Skin of body (tissue), 2 donors: Measurements from ENCODE around the gene GZF1. TPM values are rescaled to one million over a fixed set of nuclear protein-coding genes. Genes with fewer than 3 reads are reported as not detected.

Source experiments
- DNase-seq: peaks from one replicate; lab custom pipeline; 2025; lab: John Stamatoyannopoulos, UW
- total RNA-seq: library from RNA; depleted of rRNA; stranded (reverse); fragments of >200 nt; gene quantifications from one replicate; pipeline ENCODE4 v1.2.3, GENCODE V29; 2014

Gene GZF1
- total RNA-seq, 1 donor from 2014 or later = 17.3 TPM

GRCh38 chr20:23369072-23369823, 7.3 kb downstream of the GZF1 start:
- DNase-seq = no peak

DNA sequence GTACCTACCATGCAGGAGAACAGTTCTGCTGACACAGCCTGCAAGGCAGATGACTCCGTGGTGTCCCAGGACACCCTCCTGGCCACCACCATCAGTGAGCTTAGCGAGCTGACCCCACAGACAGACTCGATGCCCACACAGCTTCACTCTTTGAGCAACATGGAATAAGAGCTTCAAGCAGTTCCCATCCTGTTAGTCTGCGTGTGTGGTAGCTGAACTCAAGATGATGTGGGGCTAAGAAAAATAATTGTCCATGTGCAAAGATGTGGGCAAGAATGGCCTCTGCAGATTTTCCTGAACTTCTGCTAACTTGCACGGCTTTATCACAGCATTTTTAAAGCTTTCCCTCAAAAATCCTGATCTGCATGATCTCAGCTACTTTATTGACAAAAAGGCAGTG, 8.3 kb downstream of the GZF1 start:
- DNase-seq = no peak

GRCh38 chr20:23370873-23371272, 8.9 kb downstream of the GZF1 start:
- no peak for DNase-seq

DNA sequence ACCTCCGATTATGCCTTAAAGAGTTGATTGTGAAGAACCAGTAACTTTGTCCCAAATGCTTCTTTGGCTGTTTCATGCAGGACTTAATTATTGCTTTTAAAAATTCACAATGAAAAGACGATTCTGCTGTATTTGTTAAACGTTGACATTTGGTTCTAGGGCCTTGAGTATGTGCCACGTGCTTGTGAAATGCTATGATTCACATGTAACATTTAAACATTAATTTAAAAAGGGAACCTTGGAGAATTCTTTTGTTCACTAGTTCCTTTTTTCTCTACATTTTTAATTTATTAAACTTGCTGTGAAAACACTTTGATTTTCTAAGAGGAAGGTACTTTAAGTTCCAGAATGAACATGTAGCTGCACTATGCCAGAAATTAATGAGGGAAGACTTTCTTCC, 9.5 kb downstream of the GZF1 start:
- no peak for DNase-seq

DNA sequence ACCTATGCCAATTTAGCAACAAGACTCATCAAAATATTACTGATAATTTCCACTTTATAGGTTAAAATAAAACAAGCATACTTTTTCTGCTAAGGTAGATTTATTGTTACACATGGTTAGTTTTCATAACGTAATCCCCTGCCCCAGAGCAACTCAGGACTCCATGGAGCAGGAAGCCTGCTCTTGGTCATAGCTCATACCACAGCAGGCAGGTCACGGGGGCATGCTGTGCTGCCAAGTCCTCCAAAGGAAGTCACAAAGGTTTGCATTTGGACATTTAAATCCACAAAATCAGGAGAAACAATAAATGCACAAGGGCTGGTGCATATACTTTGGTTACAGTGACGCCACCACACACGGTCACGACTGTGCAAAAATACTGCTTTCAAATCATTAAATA, 12.5 kb downstream of the GZF1 start:
- DNase-seq = no peak

DNA sequence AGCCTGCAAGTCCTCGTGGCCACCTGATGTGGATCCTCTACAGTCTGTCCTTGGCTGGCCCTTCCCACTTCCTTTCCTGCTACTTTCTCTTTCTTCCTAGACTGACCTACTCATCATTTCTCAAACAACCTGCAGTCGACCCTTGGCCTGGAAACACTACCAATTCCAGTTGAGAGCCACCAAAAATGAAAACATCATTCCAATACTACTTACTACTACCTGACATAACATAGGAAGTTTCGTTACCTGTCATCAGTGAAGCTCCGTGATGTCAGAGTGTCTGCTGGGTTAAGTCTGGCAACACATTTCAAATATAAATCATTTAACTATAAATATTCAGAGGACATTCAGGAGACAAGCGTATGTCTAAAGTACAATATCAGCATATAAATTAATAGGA, 13.8 kb downstream of the GZF1 start:
- no peak for DNase-seq

DNA sequence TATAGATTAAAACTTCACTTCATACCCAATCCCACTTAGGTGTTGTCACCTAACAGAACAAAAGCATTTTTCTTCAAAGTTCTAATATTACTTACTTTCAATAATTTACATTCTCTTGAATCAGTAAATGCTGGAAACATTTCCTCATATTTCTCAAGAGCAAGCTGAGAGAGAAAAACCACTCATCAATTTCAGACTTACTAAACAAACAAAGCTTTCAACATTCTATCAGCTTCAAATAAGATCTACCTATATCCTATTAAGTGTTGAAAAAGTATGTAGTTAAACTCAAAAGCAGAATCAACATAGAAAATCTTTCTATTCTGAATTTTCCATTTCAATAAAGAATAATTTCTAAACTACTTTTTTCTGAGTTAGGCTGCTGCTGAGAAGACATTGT, 17.8 kb downstream of the GZF1 start:
- no peak for DNase-seq

DNA sequence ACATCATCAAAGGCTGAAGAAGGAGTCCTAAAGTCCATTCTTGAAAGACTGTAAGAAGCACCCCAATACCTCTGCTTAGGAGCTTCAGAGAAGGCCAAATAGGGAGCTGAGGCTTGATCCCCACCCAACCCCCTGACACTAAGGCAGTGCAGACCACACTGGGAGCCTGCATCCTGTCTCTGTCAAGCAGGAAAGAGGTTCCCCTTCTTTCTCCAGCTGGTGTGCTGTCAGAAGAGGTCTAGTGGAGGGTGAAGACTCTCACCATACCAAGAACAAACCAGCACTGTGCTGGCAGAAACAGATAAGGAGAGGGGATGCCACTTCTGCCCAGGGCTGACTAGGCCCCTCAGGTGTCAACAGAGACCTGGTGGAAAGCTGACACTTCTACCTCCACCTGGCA, 19.9 kb downstream of the GZF1 start:
- no peak for DNase-seq

DNA sequence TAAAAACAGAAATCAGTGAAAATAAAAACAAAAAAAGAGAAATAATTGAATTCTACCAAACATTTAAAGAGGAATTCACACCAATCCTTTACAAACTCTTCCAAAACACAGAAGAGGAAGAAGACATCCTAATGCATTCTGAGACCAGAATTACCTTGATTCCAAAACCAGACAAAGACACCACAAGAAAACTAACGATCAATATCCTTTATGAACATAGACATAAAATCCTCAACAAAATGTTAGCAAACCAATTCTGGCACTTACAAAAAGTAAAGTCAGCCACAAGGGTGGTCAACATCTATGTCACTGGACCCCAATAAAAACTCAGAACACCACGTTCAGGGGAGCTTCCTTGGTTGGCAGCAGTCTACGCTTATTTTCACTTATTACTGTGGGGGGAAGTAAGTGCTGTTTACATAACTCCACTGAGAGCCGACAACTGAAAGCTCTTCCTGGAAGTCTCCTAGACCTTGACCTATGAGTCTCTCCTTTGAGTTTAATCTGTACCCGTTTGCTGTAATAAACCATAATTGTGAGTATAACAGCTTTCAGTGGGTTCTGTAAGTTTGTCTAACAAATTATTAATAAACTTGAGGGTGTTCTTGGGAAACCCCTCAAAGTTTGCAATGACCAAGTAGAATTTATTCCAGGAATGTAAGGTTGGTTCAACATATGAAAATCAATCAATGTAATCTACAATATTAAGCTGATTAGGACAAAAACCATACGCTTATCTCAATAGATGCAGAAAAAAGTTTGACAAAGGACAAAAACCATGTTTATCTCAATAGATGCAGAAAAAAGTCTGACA, 24.5 kb downstream of the GZF1 start:
- DNase-seq = no peak

DNA sequence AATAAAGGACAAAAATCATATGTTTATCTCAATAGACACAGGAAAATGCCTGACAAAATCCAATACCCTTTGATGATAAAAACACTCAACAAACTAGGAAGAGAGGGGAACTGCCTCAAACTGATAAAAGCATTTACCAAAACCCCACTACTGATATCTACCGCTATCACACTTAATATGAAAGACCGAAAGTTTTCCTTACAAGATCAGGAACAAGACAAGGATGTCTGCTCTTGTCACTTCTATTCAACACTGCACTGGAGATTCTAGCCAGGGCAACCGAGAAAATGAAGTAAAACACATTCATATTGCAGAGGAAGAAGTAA, 25.1 kb downstream of the GZF1 start:
- no peak for DNase-seq

GRCh38 chr20:23390091-23390774, 28.3 kb downstream of the GZF1 start:
- DNase-seq = no peak

GRCh38 chr20:23391707-23392310, 29.8 kb downstream of the GZF1 start:
- DNase-seq = no peak

GRCh38 chr20:23393996-23394775, 32.2 kb downstream of the GZF1 start:
- no peak for DNase-seq

DNA sequence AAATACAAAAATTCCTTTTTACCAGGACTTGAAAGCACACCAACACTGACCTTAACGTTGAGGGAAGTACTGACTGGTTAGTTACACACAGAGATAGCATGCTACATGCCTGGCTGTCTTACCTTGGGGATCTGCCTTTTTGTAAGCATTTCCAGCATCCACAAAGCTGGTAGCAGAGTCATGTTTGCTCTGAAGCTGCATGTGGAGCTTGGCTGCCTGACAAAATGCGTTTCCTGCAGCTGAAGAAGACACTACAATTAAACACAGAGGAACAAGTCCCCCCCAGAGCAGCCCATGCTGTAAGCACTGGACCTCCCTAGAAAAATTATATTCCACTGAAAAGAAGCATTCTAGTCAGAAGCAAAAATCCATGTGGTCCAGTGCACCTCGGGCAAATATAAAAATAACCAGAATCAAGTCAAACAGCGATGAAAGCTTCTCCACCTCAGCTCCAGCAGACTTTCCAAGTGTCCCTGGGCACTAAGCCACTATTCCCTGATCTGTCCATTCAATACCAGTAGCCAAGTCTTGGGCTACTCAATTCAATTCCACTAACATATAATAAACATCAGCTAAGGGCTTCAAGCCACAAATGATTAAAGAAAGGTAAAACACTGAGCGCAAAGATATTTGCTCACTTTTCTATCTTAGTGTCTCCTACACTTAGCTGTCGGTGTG, 35.1 kb downstream of the GZF1 start:
- no peak for DNase-seq

DNA sequence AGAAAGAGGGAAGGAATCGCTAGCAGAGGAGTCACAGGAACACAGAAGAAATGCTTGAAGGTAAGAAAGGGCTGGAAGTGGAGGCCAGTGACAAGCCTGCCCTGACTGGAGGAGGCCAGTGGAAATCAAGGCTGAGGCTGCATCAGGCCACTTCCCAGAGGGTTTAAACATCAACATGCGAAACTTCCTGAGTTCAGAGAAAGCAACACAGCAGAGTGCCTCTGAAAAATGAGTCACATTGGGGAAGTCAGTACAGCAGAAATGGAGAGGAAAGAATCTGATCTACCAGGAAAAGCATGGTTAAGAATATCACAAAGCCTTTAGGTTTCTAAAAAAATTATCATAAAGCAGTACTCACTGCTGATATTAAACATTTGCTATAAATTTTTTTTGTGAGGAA, 36.0 kb downstream of the GZF1 start:
- DNase-seq = no peak

- no peak for DNase-seq
Observed at GRCh38 chr20:23399568-23400241, 37.7 kb downstream of the GZF1 start.

DNA sequence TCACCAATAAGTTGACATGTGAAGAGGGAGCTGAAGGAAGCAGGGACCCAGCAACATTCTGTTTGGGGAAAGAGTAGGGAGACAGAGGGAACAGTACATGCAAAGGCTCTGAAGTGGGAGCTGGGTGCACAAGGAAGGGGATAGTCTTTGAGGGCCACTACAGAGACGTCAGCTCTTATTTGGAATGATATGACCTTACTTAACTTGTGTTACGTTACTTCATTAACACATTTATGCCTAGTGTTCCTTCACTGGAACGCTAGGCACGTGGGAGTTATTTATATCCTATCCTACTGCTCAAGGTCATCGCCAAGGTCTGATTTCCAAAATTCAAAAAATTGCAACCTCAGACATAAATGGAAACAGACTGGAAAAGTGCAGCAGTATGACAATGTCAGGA, 39.1 kb downstream of the GZF1 start:
- DNase-seq = no peak

DNA sequence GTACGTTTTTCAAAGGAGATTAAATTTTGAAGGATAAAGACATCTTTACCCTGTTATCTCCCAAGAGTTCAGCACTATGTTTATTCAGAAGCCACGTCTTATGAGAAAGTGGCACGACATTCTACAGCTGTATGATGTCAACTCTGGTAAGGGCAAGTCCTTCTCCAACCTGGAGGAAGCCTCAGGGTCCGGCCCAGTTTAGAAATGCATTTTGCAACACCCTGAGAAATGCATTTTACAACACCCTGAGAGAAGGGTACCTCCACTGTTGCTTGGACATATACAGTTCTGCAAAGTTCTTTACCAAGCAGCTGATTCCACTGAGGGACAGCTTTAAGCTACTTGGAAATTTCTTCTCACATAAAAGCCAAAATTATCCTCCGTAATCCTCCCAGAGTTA, 41.8 kb downstream of the GZF1 start:
- no peak for DNase-seq

- no peak for DNase-seq
Observed at GRCh38 chr20:23404196-23404595, 42.2 kb downstream of the GZF1 start.

- no peak for DNase-seq
Observed at GRCh38 chr20:23406880-23407279, 44.9 kb downstream of the GZF1 start.
